Measurements from ENCODE around the gene GREM1.

DNA sequence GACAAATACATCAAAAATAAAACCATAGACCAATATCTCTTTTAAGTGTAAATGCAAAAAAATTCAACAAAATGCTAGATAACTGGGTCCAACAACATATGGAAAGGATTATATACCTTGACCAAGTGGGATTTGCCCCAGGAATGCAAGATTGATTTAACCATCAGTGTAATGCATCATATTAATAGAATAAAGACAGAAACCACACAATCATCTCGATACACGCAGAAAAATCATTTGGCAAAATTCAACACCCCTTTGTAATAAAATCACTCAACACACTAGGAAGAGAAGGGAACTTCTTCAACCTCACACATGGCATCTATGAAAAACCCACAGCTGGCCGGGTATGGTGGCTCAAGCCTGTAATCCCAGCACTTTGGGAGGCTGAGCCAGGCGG is 19.5 kb downstream of the GREM1 start:
- TF ChIP-seq POLR2A (IDR thresholded peaks at IDR 0.05) (no peak), POLR2AphosphoS5 (IDR thresholded peaks at IDR 0.05) (no peak)
- TF ChIP-seq, protein P1, sequence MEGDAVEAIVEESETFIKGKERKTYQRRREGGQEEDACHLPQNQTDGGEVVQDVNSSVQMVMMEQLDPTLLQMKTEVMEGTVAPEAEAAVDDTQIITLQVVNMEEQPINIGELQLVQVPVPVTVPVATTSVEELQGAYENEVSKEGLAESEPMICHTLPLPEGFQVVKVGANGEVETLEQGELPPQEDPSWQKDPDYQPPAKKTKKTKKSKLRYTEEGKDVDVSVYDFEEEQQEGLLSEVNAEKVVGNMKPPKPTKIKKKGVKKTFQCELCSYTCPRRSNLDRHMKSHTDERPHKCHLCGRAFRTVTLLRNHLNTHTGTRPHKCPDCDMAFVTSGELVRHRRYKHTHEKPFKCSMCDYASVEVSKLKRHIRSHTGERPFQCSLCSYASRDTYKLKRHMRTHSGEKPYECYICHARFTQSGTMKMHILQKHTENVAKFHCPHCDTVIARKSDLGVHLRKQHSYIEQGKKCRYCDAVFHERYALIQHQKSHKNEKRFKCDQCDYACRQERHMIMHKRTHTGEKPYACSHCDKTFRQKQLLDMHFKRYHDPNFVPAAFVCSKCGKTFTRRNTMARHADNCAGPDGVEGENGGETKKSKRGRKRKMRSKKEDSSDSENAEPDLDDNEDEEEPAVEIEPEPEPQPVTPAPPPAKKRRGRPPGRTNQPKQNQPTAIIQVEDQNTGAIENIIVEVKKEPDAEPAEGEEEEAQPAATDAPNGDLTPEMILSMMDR (IDR thresholded peaks at IDR 0.05 in 8 of 11, conservative IDR thresholded peaks at IDR 0.05 in 3 of 11): no peak
